ENCODE measurements around the gene APBB2.

GRCh38 chr4:41144040-41144379, 70.3 kb downstream of the APBB2 start:
- no peak for TF ChIP-seq CTCF (IDR thresholded peaks at IDR 0.05)
- TF ChIP-seq POLR2A (IDR thresholded peaks at IDR 0.05) = no peak
- no peak for TF ChIP-seq EP300 (IDR thresholded peaks at IDR 0.05)

Measured in tibial nerve (tissue), 4 donors.